B cell (primary cell): ENCODE results near the gene WBP4.
A peak's percentile ranks its signal among the peaks of the same experiment; 100 is the strongest.

ENCODE experiments used
- EZH2 ChIP-seq: IDR thresholded peaks from 2 replicates; pipeline ENCODE4 v1.6.1; 2012; ENCODE audit warnings: borderline replicate concordance, low read depth, mild to moderate bottlenecking, moderate library complexity, low read length; ENCODE audit not compliant: insufficient read depth, poor library complexity, severe bottlenecking
- TF ChIP-seq, protein P1 (sequence below): fragments of 200-600 bp; IDR thresholded peaks from one replicate; pipeline ENCODE4 v1.8.0; 2022; ENCODE audit warnings: antibody characterized with exemption, mild to moderate bottlenecking

DNA sequence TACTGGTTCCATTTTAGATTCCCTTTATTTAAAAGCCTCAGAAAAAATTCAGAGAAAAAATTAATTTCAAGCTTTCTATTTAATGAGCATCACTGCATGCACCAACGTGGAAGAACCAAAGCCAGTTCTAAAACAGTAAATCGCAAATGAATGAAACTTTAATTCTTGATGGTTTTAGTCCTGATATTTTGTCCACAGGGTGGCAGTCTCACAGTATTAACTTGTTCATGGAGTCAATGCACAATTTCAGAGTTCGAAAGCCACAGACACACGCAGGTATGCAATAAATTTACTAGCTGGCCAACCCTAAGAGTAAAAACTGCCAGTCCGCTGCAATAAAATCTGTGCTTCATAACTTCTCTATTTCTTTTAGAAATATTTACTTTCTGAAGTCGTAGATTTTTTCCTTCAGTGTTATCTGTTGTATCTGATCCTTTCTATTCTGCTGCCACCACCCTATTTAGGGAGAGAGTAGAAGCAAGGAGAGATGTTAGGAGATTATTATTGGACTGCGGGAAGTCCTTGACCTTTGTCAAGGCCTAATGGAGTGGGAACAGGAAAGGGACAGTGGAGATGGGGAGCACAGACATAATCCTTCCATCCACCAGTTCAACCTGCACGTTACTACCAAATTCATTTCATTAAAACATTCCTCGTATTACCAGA is 7.0 kb upstream of the WBP4 start:
- TF ChIP-seq, protein P1, sequence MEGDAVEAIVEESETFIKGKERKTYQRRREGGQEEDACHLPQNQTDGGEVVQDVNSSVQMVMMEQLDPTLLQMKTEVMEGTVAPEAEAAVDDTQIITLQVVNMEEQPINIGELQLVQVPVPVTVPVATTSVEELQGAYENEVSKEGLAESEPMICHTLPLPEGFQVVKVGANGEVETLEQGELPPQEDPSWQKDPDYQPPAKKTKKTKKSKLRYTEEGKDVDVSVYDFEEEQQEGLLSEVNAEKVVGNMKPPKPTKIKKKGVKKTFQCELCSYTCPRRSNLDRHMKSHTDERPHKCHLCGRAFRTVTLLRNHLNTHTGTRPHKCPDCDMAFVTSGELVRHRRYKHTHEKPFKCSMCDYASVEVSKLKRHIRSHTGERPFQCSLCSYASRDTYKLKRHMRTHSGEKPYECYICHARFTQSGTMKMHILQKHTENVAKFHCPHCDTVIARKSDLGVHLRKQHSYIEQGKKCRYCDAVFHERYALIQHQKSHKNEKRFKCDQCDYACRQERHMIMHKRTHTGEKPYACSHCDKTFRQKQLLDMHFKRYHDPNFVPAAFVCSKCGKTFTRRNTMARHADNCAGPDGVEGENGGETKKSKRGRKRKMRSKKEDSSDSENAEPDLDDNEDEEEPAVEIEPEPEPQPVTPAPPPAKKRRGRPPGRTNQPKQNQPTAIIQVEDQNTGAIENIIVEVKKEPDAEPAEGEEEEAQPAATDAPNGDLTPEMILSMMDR = peak; percentile 71
- no peak for TF ChIP-seq EZH2
